Neuronal stem cell (in vitro differentiated cells): Measurements from ENCODE around the gene DAGLB.
"Not testable (repeated sequence)": the region's sequence is repeated elsewhere in the genome, so short reads cannot be mapped to it uniquely, and the experiment has no call there.

Experiments used
- DNase-seq: peaks from one replicate; pipeline ENCODE4 v3.0.0-alpha.2; 2013; ENCODE audit warnings: low spot score
- H2AFZ ChIP-seq: one replicate; pipeline ENCODE4 v1.6.1; 2013; ENCODE audit warnings: mild to moderate bottlenecking, low read length, inconsistent platforms
- H2AK5ac ChIP-seq: 2 replicates; pipeline ENCODE4 v1.6.1; 2013; ENCODE audit warnings: low read depth, mild to moderate bottlenecking, inconsistent platforms, low read length, moderate library complexity, mixed read lengths
- H2BK120ac ChIP-seq: 2 replicates; pipeline ENCODE4 v1.6.1; 2013; ENCODE audit warnings: low read depth, mild to moderate bottlenecking, inconsistent platforms, low read length, moderate library complexity, mixed read lengths
- H2BK12ac ChIP-seq: one replicate; pipeline ENCODE4 v1.6.1; 2013; ENCODE audit warnings: low read length, inconsistent platforms
- H2BK15ac ChIP-seq: 2 replicates; pipeline ENCODE4 v1.6.1; 2013; ENCODE audit warnings: mild to moderate bottlenecking, low read length, inconsistent platforms, mixed read lengths
- H2BK5ac ChIP-seq: one replicate; pipeline ENCODE4 v1.6.1; 2013; ENCODE audit warnings: inconsistent platforms, mild to moderate bottlenecking, low read length, moderate library complexity
- H3K14ac ChIP-seq: one replicate; pipeline ENCODE4 v1.6.1; 2013; ENCODE audit warnings: low read length, inconsistent platforms
- H3K18ac ChIP-seq: 2 replicates; pipeline ENCODE4 v1.6.1; 2013; ENCODE audit warnings: low read length, inconsistent platforms
- H3K23ac ChIP-seq: 2 replicates; pipeline ENCODE4 v1.6.1; 2013; ENCODE audit warnings: low read depth, mild to moderate bottlenecking, mixed read lengths, low read length, inconsistent platforms; ENCODE audit not compliant: poor library complexity
- H3K27ac ChIP-seq: replicated peaks from 3 replicates; pipeline ENCODE4 v1.5.1; 2013; ENCODE audit warnings: low read length, inconsistent platforms
- H3K27me3 ChIP-seq, 3 experiments: 2 replicates each; pipeline ENCODE4 v1.6.1; 2013; ENCODE audit warnings: low read length in 3 of 3, mild to moderate bottlenecking in 2 of 3, inconsistent platforms in 1 of 3, low read depth in 1 of 3, mixed read lengths in 1 of 3, moderate library complexity in 1 of 3; ENCODE audit not compliant: control insufficient read depth in 3 of 3, insufficient read depth in 3 of 3
- H3K36me3 ChIP-seq, 2 donors: replicated peaks in 1 of 2; 2 replicates each; pipeline ENCODE4 v1.6.1; 2013; ENCODE audit warnings: low read length in 2 of 2; ENCODE audit not compliant: control insufficient read depth in 2 of 2, insufficient read depth in 2 of 2
- H3K4ac ChIP-seq: 2 replicates; pipeline ENCODE4 v1.6.1; 2013; ENCODE audit warnings: inconsistent platforms, mild to moderate bottlenecking, low read length, moderate library complexity
- H3K4me1 ChIP-seq, 2 donors: 1 replicate in 1 of 2; 2 replicates in 1 of 2; pipeline ENCODE4 v1.6.1; 2013; ENCODE audit warnings: low read length in 2 of 2, low read depth in 1 of 2; ENCODE audit not compliant: control insufficient read depth in 2 of 2, insufficient read depth in 1 of 2
- H3K4me2 ChIP-seq: one replicate; pipeline ENCODE4 v1.6.1; 2013; ENCODE audit warnings: mild to moderate bottlenecking, low read length, inconsistent platforms; ENCODE audit not compliant: insufficient read depth, poor library complexity, severe bottlenecking
- H3K4me3 ChIP-seq, 2 donors: 2 replicates each; pipeline ENCODE4 v1.5.1; 2013; ENCODE audit warnings: low read length in 2 of 2, mild to moderate bottlenecking in 2 of 2, inconsistent platforms in 1 of 2, moderate library complexity in 1 of 2
- H3K79me1 ChIP-seq: one replicate; pipeline ENCODE4 v1.6.1; 2013; ENCODE audit warnings: low read depth, mild to moderate bottlenecking, inconsistent platforms, low read length, moderate library complexity
- H3K9ac ChIP-seq: one replicate; pipeline ENCODE4 v1.6.1; 2013; ENCODE audit warnings: mild to moderate bottlenecking, low read depth, low read length, inconsistent platforms; ENCODE audit not compliant: poor library complexity
- H3K9me3 ChIP-seq, 2 donors: replicated peaks in 1 of 2; 2 replicates each; pipeline versions ENCODE3 to v1.6.1; 2013; ENCODE audit warnings: low read length in 2 of 2, mild to moderate bottlenecking in 2 of 2, inconsistent platforms in 1 of 2, low read depth in 1 of 2, mixed read lengths in 1 of 2, moderate library complexity in 1 of 2; ENCODE audit not compliant: control insufficient read depth in 2 of 2, insufficient read depth in 1 of 2
- H4K8ac ChIP-seq: one replicate; pipeline ENCODE4 v1.6.1; 2013; ENCODE audit warnings: low read depth, mild to moderate bottlenecking, inconsistent platforms, low read length, moderate library complexity
- H4K91ac ChIP-seq: one replicate; pipeline ENCODE4 v1.6.1; 2013; ENCODE audit warnings: low read length, low read depth, mild to moderate bottlenecking, inconsistent platforms; ENCODE audit not compliant: poor library complexity
- WGBS, 2 donors: extraction: QIAGEN DNeasy Blood & Tissue Kit; methylation state at CpG; one replicate each; pipeline ENCODE4 v1.1.7; 2013; ENCODE audit warnings: missing lambda C conversion rate in 2 of 2, mixed read lengths in 1 of 2; ENCODE audit not compliant: insufficient read length in 2 of 2, insufficient replicate concordance in 1 of 2; ENCODE audit errors: extremely low coverage in 2 of 2; 5-methylcytosine and 5-hydroxymethylcytosine counted together

The DAGLB gene

GRCh38 chr7:6458676-6459075 lies 10.9 kb upstream of the DAGLB start:
- not testable (repeated sequence) for H2BK12ac ChIP-seq, H3K23ac ChIP-seq, H3K79me1 ChIP-seq, H3K4ac ChIP-seq, H3K4me3 ChIP-seq, H3K27me3 ChIP-seq, H3K18ac ChIP-seq, H4K91ac ChIP-seq, H2AK5ac ChIP-seq, H2BK15ac ChIP-seq, H3K4me2 ChIP-seq, DNase-seq, H3K9ac ChIP-seq, H3K14ac ChIP-seq, H3K9me3 ChIP-seq, H2AFZ ChIP-seq, H2BK120ac ChIP-seq, H4K8ac ChIP-seq, H3K27ac ChIP-seq, H2BK5ac ChIP-seq, H3K4me1 ChIP-seq
- peaks cover 12 to 35% of the 10 kb centered on the region in 2 donors for H3K36me3 ChIP-seq
- no CpG with 5 or more reads among the region's 3 CpGs for WGBS, 2 donors

- WGBS, 2 donors = no CpG with 5 or more reads among the region's 4 CpGs
- Histone ChIP-seq H4K91ac (no peak overlapping the region), H3K4me3 (no peak overlapping the region), H3K9me3 (no peaks in the 10 kb centered on the region), H3K14ac (no peak overlapping the region), H3K79me1 (peaks cover 2% of the 10 kb centered on the region), H3K23ac (no peak overlapping the region), H3K18ac (no peak overlapping the region), H3K4me2 (no peak overlapping the region), H4K8ac (no peak overlapping the region), H3K27me3 (no peaks in the 10 kb centered on the region), H2BK5ac (no peak overlapping the region), H2AK5ac (no peak overlapping the region), H2BK12ac (no peak overlapping the region), H3K36me3 (no peaks in the 10 kb centered on the region), H3K27ac (no peak overlapping the region), H3K4ac (no peak overlapping the region), H3K4me1 (no peaks in the 10 kb centered on the region), H2AFZ (no peak overlapping the region), H3K9ac (no peak overlapping the region), H2BK15ac (no peak overlapping the region), H2BK120ac (no peak overlapping the region)
- DNase-seq = no peak
Measured at GRCh38 chr7:6453734-6454133, 6.0 kb upstream of the DAGLB start.

GRCh38 chr7:6451224-6451705 lies 3.5 kb upstream of the DAGLB start:
- no peak overlapping the region for H3K23ac ChIP-seq
- no peak overlapping the region for H4K91ac ChIP-seq
- no peak overlapping the region for H2AK5ac ChIP-seq
- H3K27ac ChIP-seq = no peak overlapping the region
- H3K4me1 ChIP-seq = peaks cover 0 to 4% of the 10 kb centered on the region in 2 donors
- no peak overlapping the region for H3K4ac ChIP-seq
- H3K36me3 ChIP-seq = no peaks in the 10 kb centered on the region
- H3K9ac ChIP-seq = no peak overlapping the region
- H3K27me3 ChIP-seq = no peaks in the 10 kb centered on the region
- no peak overlapping the region for H2BK15ac ChIP-seq
- H2BK12ac ChIP-seq = no peak overlapping the region
- H3K4me3 ChIP-seq = no peak overlapping the region
- H3K9me3 ChIP-seq = no peaks in the 10 kb centered on the region
- no peak overlapping the region for H2AFZ ChIP-seq
- no peak for DNase-seq
- H2BK120ac ChIP-seq = no peak overlapping the region
- no peak overlapping the region for H3K14ac ChIP-seq
- peaks cover 4% of the 10 kb centered on the region for H3K79me1 ChIP-seq
- WGBS, 2 donors = no CpG with 5 or more reads among the region's 6 CpGs
- no peak overlapping the region for H3K18ac ChIP-seq
- no peak overlapping the region for H4K8ac ChIP-seq
- no peak overlapping the region for H2BK5ac ChIP-seq
- H3K4me2 ChIP-seq = no peak overlapping the region

GRCh38 chr7:6450591-6450990 lies 2.8 kb upstream of the DAGLB start:
- not testable (repeated sequence) for H2BK15ac ChIP-seq, H3K18ac ChIP-seq, H4K8ac ChIP-seq, H3K36me3 ChIP-seq, H3K14ac ChIP-seq, H3K4me3 ChIP-seq, H3K4me2 ChIP-seq, H3K27me3 ChIP-seq, H2BK120ac ChIP-seq, H2AFZ ChIP-seq, H2BK5ac ChIP-seq, DNase-seq, H4K91ac ChIP-seq, H3K4me1 ChIP-seq, H2BK12ac ChIP-seq, H3K79me1 ChIP-seq, H3K9ac ChIP-seq, H3K9me3 ChIP-seq, H3K27ac ChIP-seq, H3K4ac ChIP-seq, H2AK5ac ChIP-seq, H3K23ac ChIP-seq
- WGBS, 2 donors = no CpG with 5 or more reads among the region's 10 CpGs
